HG03460 (cell line): ENCODE results near the gene FSTL1.

Experiments used
- ATAC-seq: cut with Tn5 transposase; IDR thresholded peaks from one replicate; pipeline ENCODE4 v1.9.1; 2021; ENCODE audit not compliant: unreplicated experiment

The FSTL1 gene, protein sequence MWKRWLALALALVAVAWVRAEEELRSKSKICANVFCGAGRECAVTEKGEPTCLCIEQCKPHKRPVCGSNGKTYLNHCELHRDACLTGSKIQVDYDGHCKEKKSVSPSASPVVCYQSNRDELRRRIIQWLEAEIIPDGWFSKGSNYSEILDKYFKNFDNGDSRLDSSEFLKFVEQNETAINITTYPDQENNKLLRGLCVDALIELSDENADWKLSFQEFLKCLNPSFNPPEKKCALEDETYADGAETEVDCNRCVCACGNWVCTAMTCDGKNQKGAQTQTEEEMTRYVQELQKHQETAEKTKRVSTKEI

DNA sequence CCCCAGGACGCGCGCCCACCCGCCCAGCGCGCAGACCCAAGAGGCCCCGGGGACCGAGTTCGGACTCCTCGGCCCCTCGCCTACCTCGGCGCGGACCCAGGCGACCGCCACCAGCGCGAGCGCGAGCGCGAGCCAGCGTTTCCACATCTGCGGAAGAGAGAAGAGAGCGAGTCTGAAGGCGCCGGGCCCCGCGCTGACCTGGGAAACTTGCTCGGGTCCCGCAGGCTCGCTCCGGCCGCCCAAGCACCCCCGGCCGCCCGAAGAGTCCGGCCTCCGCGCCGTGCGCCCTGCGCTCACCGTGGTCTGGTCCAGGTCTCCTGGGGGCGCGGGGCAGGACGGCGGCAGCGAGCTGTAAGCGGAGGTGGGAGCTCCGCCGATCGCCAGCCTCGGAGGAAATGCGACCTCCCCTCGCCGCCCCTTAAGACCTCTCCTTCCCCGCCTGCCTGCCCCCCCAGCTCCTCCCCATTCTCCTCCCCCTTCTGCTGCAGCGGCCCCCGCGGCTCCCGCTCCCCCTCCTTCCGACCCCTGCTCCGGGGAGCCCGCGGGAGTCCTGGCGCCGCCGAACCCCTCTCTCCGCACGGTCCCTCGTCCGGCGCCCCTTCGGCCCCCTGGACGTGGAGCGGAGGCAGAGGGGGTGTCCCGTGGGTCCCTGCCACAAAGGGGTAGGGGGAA, at the start of gene FSTL1:
TSS of gene FSTL1 (minus strand) at position 393 of the 672 bp plus-strand sequence. CDS start at position 147, 246 bp downstream.
- ATAC-seq: no peak

DNA sequence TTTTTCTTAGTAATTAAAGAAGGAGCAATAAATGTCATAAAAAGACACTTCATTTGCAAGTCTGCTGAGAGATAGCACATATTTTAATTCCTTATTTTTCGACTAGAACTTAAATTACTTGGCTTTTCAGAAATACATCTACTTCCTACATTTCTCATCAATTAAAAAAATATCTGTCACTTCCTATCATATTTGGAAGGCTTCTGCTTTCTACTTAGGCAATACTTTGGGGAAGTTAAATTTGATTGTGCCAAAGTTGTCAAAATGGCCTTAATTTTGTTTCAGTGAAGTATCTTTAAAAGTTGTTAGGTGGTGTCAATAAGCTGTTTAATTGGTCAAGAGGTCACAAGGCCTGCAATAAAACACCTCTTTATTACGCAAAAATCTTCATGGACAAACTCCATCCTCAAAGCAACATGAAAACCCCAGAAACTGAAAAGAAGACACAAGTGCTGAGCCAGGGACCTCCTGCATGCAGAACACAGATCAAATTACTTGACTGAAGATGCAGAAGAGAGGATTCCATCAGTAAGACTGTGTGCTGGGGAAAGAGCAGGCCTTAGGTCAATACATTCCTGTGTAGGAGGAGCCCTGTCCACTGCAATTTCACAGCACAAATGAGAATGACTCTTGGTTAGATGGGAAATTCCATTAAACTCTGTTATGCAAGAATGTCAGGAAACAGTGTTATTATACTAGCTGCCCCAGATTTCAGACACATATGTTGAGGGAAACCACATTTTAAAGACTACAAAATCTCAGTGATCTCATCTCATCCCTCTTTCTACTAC, 48.0 kb upstream of the FSTL1 start:
- ATAC-seq: no peak

DNA sequence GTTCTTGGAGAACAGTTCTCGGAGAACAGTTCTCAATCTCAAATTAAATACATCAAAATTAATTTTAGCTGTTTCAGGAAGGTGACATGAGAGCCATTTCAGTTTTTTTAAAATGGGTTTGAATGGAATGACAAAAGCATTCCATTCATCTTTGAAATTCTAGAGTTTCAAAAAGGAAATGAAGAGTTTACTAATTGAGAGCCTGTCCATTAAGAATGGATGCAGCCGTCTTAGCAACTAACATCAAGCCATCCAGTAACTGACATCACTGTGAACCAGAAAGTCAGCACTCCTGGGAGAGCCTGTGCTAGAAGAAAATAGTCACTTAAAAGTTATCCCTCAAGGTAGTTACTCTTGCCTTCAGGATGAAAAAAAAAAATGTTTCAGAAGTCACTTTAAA, 47.0 kb upstream of the FSTL1 start:
- ATAC-seq: no peak

- ATAC-seq: no peak
Observed at GRCh38 chr3:120497336-120497735, 46.5 kb upstream of the FSTL1 start.

DNA sequence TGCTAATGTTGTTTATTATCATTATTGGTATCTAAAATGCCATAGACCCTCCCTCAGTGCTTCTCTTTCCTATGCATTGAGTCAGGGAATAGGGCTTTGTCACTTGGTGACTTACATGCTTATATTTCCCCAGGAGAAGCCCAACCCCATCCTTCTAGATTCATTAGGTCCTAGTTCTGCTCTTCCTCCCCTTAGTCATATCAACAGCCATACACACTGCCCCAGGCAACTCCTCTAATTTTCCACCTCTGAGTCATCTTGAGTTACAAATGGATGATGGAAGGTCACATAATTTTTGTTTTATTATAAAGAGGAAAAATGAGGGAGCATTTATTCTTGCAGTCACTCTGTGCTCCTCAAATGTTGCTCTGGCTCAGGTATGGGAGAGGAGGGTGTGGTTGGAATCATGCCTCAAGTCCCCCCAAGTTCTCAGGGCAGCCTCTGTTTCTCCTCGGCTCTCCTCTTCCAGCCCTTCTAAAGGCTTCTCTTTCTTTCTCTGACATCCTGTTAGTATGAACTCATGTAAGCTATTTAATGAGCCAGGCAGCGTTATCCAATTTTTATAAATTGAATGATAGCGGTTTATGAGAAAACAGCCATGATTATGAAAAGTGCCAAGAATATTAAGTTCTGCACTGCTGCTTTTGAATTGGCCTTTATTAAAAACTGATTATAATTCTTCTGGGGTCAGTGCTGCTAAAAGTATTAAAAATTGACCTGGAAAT, 45.6 kb upstream of the FSTL1 start:
- ATAC-seq: no peak

DNA sequence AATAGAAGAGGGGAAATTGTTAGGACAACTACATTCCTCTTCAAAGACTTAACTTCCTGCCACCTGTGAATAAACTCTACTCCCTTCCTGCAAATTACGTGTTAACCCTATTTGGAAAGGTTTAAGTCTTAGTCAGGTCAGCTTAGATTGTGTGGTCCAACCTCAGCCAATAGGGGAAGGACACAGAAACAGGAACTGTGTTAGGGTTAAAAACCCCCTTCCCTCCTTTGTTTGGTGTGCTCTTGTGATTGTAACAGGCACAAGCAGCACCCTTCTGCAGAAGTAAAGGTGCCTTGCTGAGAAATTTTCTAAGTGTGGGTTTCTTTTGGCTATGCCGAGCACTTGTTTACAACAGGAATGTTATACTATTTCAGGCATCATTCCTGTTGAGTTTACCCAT, 45.0 kb upstream of the FSTL1 start:
- no peak for ATAC-seq

DNA sequence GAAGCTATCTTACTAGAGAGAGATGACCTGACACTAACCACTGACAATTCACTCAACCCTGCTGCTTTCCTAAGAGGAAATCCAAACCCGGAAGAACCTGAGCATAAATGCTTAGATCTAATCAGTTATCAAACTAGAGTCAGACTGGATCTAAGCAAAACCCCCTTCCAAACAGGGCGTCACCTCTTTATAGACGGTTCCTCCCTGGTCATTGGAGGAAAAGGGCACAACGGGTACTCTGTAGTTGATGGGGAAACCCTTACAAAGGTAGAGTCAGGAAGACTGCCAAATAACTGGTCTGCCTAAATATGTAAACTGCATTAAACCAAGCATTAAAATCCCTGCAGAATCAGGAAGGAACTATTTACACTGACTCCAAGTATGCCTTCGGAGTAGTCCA, 41.3 kb upstream of the FSTL1 start:
- no peak for ATAC-seq

DNA sequence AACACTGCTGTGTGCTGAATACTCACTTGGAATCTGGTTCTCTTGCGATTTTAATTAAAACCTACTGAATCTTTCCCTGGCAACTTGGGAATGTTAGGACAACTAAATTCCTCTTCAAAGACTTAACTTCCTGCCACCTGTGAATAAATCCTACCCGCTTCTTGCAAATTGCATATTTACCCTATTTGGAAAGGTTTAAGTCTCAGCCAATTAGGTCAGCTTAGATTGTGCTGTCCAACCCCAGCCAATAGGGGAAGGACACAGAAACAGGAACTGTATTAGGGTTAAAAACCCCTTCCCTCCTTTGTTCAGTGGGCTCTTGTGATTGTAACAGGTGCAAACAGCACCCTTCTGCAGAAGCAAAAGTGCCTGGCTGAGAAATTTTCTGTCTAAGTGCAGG, 38.6 kb upstream of the FSTL1 start:
- no peak for ATAC-seq

GRCh38 chr3:120488296-120488695, 37.5 kb upstream of the FSTL1 start:
- no peak for ATAC-seq

GRCh38 chr3:120487191-120487650, 36.4 kb upstream of the FSTL1 start:
- ATAC-seq: no peak

GRCh38 chr3:120481081-120481480, 30.3 kb upstream of the FSTL1 start:
- ATAC-seq: no peak

- ATAC-seq: no peak
Observed at GRCh38 chr3:120477781-120478180, 27.0 kb upstream of the FSTL1 start.

DNA sequence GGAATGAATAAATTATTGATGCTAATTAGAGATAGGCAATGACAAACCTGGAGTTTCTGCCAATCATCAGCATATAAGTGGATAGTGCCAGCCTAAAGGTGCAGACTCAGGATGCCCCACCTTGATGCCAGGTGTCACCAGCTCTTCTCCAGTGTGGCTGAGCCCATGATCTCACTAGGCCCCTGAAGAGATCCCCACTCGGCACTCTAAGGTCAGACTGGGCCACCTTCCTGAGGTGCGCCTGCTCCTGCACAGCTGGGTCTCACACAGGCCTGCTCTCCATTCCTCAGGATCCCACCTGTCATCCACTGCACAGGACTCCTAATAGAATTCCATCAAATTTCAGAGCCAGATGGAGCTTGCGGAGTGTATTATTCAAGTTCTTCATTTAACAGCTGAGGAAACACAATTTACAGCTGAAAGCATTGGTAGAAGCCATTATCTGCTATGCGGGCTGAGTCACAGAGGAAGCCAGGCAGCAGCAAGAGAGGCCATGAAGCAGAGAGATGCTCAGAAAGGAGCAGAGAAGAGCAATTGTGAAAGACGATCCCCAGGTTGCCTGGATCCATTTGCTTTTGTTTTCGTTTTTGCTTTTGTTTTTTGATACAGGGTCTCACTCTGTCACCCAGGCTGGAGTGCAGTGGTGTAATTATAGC, 25.1 kb upstream of the FSTL1 start:
- ATAC-seq: no peak

GRCh38 chr3:120473896-120474675, 23.3 kb upstream of the FSTL1 start:
- no peak for ATAC-seq

GRCh38 chr3:120473389-120473788, 22.6 kb upstream of the FSTL1 start:
- ATAC-seq: no peak

GRCh38 chr3:120472121-120472844, 21.5 kb upstream of the FSTL1 start:
- no peak for ATAC-seq

- no peak for ATAC-seq
Observed at GRCh38 chr3:120471643-120472042, 20.9 kb upstream of the FSTL1 start.

DNA sequence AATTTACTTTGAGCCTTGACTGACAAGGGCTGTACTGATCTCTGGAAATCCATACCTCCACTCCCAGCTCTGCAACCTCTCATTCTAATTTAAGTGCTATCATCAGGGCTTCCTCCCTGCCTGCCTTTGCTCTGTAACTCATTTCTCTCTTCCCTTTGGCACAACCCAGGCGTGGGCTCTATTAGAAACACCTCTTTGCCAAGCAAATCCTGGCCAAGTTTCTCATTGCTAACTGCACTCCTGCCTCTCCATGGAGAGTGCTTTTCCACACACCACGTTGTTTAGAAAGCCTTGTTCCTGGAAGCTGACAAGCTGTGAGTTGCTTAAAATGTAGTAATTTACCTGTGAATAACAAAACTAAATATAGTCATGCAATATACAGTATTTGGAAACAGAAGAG, 20.1 kb upstream of the FSTL1 start:
- no peak for ATAC-seq

GRCh38 chr3:120469882-120470301, 19.1 kb upstream of the FSTL1 start:
- ATAC-seq: no peak
